Heart left ventricle (tissue), 13 donors: ENCODE data around the gene GIMAP6.

ENCODE experiments used
- CTCF ChIP-seq, 12 donors: fragments of 200-600 bp; sonication (generic) in 4 of 12; IDR thresholded peaks; one replicate each; pipeline versions ENCODE4 v1.5.0 to v1.8.0; 2018 to 2022; ENCODE audit warnings: antibody characterized with exemption in 12 of 12, mild to moderate bottlenecking in 5 of 12
- POLR2A ChIP-seq, 2 donors: fragments of 450-650 bp; IDR thresholded peaks; one replicate each; pipeline ENCODE4 v1.6.1; 2017; ENCODE audit warnings: antibody characterized with exemption in 2 of 2, mild to moderate bottlenecking in 2 of 2, moderate library complexity in 2 of 2
- donor health status: ischemic (EF 13 %, LVEDD 7.1; RV severe dilation, severe dysfunction).
- donor health status: DM: no; HTN: yes; CAD: no.
- donor health status: DM: no; HTN: no; CAD: no.
- donor health status: ischemic (EF 25% LVEDD 6.9; RV normal size, moderate dysfunction).
- donor health status: ischemic (EF 25% LVEDD 5.7; RV mildly dilated, moderate dysfunction).
- donor health status: ischemic (EF 35%, LVEDD 5.7; RV mildly dilated, moderate dysfunction).
- donor health status: nonischemic (EF 11% LVEDD 7.7; RV severe dilation, severe dysfunction).
- donor health status: DM: yes; HTN: yes; CAD: no.
- donor health status: PGD.
- donor health status: ischemic (EF 29% LVEDD 5.4; RV normal size, mild dysfunction).
- donor health status: nonischemic (EF 23%, LVEDD 6.1; RV moderate dilation, normal function).

GRCh38 chr7:150675714-150676113 lies 43.5 kb upstream of the GIMAP6 start:
- TF ChIP-seq POLR2A (IDR thresholded peaks at IDR 0.05): no peak
- TF ChIP-seq CTCF (IDR thresholded peaks at IDR 0.05): no peak
